Tibial artery (tissue), 4 donors: Measurements from ENCODE around the gene DAZAP1.

Experiments used
- DNase-seq, 2 donors: peaks; one replicate each; pipeline ENCODE4 v3.0.0-alpha.2; 2019
- H3K27ac ChIP-seq, 2 donors: fragments of 200-600 bp; sonication (generic) in 1 of 2; 1 replicate in 1 of 2; 2 replicates in 1 of 2; pipeline ENCODE4 v1.5.1; 2018 to 2019; ENCODE audit warnings: mild to moderate bottlenecking in 1 of 2
- H3K27me3 ChIP-seq, 2 donors: fragments of 200-600 bp; sonication (generic) in 1 of 2; one replicate each; pipeline versions ENCODE4 v1.5.1 to v1.6.0; 2016 to 2019
- H3K36me3 ChIP-seq, 3 donors: fragments of 200-600 bp; sonication (generic) in 2 of 3; one replicate each; pipeline ENCODE4 v1.5.1; 2016 to 2019; ENCODE audit warnings: mild to moderate bottlenecking in 2 of 3
- H3K4me1 ChIP-seq, 4 donors: fragments of 200-600 bp; sonication (generic) in 2 of 4; 1 replicate in 3 of 4; 2 replicates in 1 of 4; pipeline ENCODE4 v1.5.1; 2016 to 2019
- H3K4me3 ChIP-seq, 2 donors: fragments of 200-600 bp; sonication (generic) in 1 of 2; 1 replicate in 1 of 2; 2 replicates in 1 of 2; pipeline ENCODE4 v1.5.1; 2018 to 2019; ENCODE audit warnings: mild to moderate bottlenecking in 2 of 2
- H3K9me3 ChIP-seq, 3 donors: fragments of 200-600 bp; sonication (generic) in 1 of 3; one replicate each; pipeline ENCODE4 v1.5.1; 2016 to 2019
- CTCF ChIP-seq, 2 experiments: fragments of 200-600 bp in 1 of 2; fragments of 450-650 bp in 1 of 2; IDR thresholded peaks; one replicate each; pipeline ENCODE4 v1.5.1; 2017 to 2019; ENCODE audit warnings: antibody characterized with exemption in 2 of 2, mild to moderate bottlenecking in 1 of 2, moderate library complexity in 1 of 2
- intact Hi-C: fragments of 100-400 bp; cut with DNase I; formaldehyde crosslinking; loops from one replicate; pipeline ENCODE4 v1.15.0; 2023; ENCODE audit warnings: low total_unique reads

Gene DAZAP1

GRCh38 chr19:1422943-1423342 lies 15.6 kb downstream of the DAZAP1 start:
- Histone ChIP-seq H3K36me3 (peaks cover 66 to 95% (median 94%) of the 10 kb centered on the region in 3 donors), H3K9me3 (no peaks in the 10 kb centered on the region), H3K4me1 (peaks cover 0 to 5% (median 2%) of the 10 kb centered on the region in 4 donors), H3K27me3 (no peaks in the 10 kb centered on the region), H3K27ac (no peak overlapping the region), H3K4me3 (no peak overlapping the region)
- TF ChIP-seq CTCF (IDR thresholded peaks at IDR 0.05) = no peak
- peak in 1 of 2 donors; percentile 60 for DNase-seq
- intact Hi-C loops = no loop called here

- intact Hi-C loops = no loop called here
- H3K4me3 ChIP-seq = no peak overlapping the region
- H3K4me1 ChIP-seq = no peaks in the 10 kb centered on the region
- no peak overlapping the region for H3K27ac ChIP-seq
- no peaks in the 10 kb centered on the region for H3K9me3 ChIP-seq
- H3K36me3 ChIP-seq = peaks cover 66 to 95% (median 94%) of the 10 kb centered on the region in 3 donors
- TF ChIP-seq CTCF (IDR thresholded peaks at IDR 0.05) = no peak
- no peak for DNase-seq
- H3K27me3 ChIP-seq = no peaks in the 10 kb centered on the region
These were observed 16.2 kb downstream of the DAZAP1 start for GRCh38 chr19:1423436-1424191.

GRCh38 chr19:1424192-1424955 lies 17.0 kb downstream of the DAZAP1 start:
- peaks cover 64 to 95% (median 94%) of the 10 kb centered on the region in 3 donors for H3K36me3 ChIP-seq

GRCh38 chr19:1425102-1425837 lies 17.9 kb downstream of the DAZAP1 start:
- intact Hi-C loops = no loop called here
- Histone ChIP-seq H3K4me1 (no peaks in the 10 kb centered on the region), H3K27ac (no peak overlapping the region), H3K4me3 (no peak overlapping the region), H3K36me3 (peaks cover 70 to 99% (median 97%) of the 10 kb centered on the region in 3 donors), H3K27me3 (no peaks in the 10 kb centered on the region), H3K9me3 (no peaks in the 10 kb centered on the region)
- TF ChIP-seq CTCF (IDR thresholded peaks at IDR 0.05) = no peak
- DNase-seq = no peak

More at GRCh38 chr19:1424192-1424955, 17.0 kb downstream of the DAZAP1 start:
- H3K27me3 ChIP-seq = no peaks in the 10 kb centered on the region
- H3K27ac ChIP-seq = no peak overlapping the region
- peak in 1 of 2 donors; percentile 62 for DNase-seq
- intact Hi-C loops = no loop called here
- no peak overlapping the region for H3K4me3 ChIP-seq
- H3K9me3 ChIP-seq = no peaks in the 10 kb centered on the region
- H3K4me1 ChIP-seq = no peaks in the 10 kb centered on the region
- no peak for TF ChIP-seq CTCF (IDR thresholded peaks at IDR 0.05)

DNA sequence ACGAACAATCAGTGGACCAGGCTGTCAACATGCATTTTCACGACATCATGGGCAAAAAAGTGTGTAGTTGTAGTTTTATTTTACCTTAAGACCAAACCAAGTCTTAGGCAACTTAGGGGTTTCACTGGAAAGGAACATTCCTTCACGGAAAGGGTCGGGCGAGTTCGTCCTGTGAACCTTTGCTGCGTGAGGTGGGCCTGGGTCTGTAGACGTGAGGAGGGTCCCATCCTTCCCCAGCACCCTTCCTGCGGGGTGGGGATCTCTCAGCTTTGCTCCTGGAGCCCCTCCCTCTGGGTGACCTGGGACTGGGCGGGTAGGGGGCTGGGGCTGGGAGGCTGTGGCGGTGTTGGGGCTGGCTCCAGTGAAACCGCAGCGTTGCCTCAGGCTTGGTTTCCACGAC lies 18.5 kb downstream of the DAZAP1 start:
- no peaks in the 10 kb centered on the region for H3K27me3 ChIP-seq
- peaks cover 68 to 99% (median 97%) of the 10 kb centered on the region in 3 donors for H3K36me3 ChIP-seq
- no peaks in the 10 kb centered on the region for H3K4me1 ChIP-seq
- no peaks in the 10 kb centered on the region for H3K9me3 ChIP-seq
- intact Hi-C loops = no loop called here
- no peak overlapping the region for H3K4me3 ChIP-seq
- no peak for DNase-seq
- H3K27ac ChIP-seq = no peak overlapping the region
- TF ChIP-seq CTCF (IDR thresholded peaks at IDR 0.05) = no peak
